GM18519 (cell line): ENCODE data around the gene RPS6KL1.

Source experiments
- ATAC-seq: cut with Tn5 transposase; IDR thresholded peaks from one replicate; pipeline ENCODE4 v1.9.1; 2021; ENCODE audit warnings: mild to moderate bottlenecking, moderate library complexity; ENCODE audit not compliant: unreplicated experiment, low FRiP score

The RPS6KL1 gene

GRCh38 chr14:74892745-74893144 lies 30.3 kb downstream of the RPS6KL1 start:
- no peak for ATAC-seq

- no peak for ATAC-seq
Observed at GRCh38 chr14:74891870-74892269, 31.2 kb downstream of the RPS6KL1 start.

- ATAC-seq = no peak
Observed at GRCh38 chr14:74890262-74890661, 32.8 kb downstream of the RPS6KL1 start.

- ATAC-seq = no peak
Observed at GRCh38 chr14:74888164-74889158, 34.6 kb downstream of the RPS6KL1 start.

- ATAC-seq = no peak
Observed at GRCh38 chr14:74886001-74886400, 37.1 kb downstream of the RPS6KL1 start.

- peak; percentile 29 for ATAC-seq
Observed at GRCh38 chr14:74882103-74882920, 40.7 kb downstream of the RPS6KL1 start.

GRCh38 chr14:74881431-74882102 lies 41.5 kb downstream of the RPS6KL1 start, which contains the start of gene DLST:
Gene DLST (plus strand): TSS chr14:74881916. CDS start chr14:74881954, 38 bp downstream.
- peak; percentile 83 for ATAC-seq

GRCh38 chr14:74879427-74880182 lies 43.5 kb downstream of the RPS6KL1 start:
- ATAC-seq = no peak

GRCh38 chr14:74875941-74876913 lies 46.8 kb downstream of the RPS6KL1 start, which contains the start of gene PROX2:
Gene PROX2 (minus strand): TSS chr14:74876145. CDS start chr14:74863834, 12,311 bp downstream.
- ATAC-seq = no peak

- no peak for ATAC-seq
Observed at GRCh38 chr14:74875204-74875603, 47.9 kb downstream of the RPS6KL1 start.

- no peak for ATAC-seq
Observed at GRCh38 chr14:74871819-74872218, 51.2 kb downstream of the RPS6KL1 start.

- ATAC-seq = no peak
Observed at GRCh38 chr14:74868739-74869138, 54.3 kb downstream of the RPS6KL1 start.

GRCh38 chr14:74867673-74868072 lies 55.4 kb downstream of the RPS6KL1 start:
- no peak for ATAC-seq

- ATAC-seq = no peak
Observed at GRCh38 chr14:74866708-74867389, 56.2 kb downstream of the RPS6KL1 start.

GRCh38 chr14:74865156-74865555 lies 57.9 kb downstream of the RPS6KL1 start:
- ATAC-seq = no peak

GRCh38 chr14:74864198-74864597 lies 58.9 kb downstream of the RPS6KL1 start:
- no peak for ATAC-seq

GRCh38 chr14:74863274-74863673 lies 59.8 kb downstream of the RPS6KL1 start:
- no peak for ATAC-seq

GRCh38 chr14:74861734-74862090 lies 61.3 kb downstream of the RPS6KL1 start:
- no peak for ATAC-seq
